SK-N-MC (cell line): ENCODE measurements around the gene DHRS7C.

Experiments
- EZH2 ChIP-seq: fragments of 200-600 bp; sonication (generic); IDR thresholded peaks from one replicate; pipeline ENCODE4 v1.6.1; 2017; ENCODE audit warnings: antibody characterized with exemption
- FOXP2 ChIP-seq: optimal IDR thresholded peaks from 2 replicates; pipeline ENCODE3; 2011; ENCODE audit warnings: mild to moderate bottlenecking, moderate library complexity; ENCODE audit not compliant: insufficient read depth; ENCODE audit errors: extremely low read length, control extremely low read depth
- POLR2AphosphoS5 ChIP-seq: IDR thresholded peaks from 2 replicates; pipeline ENCODE4 v1.6.1; 2012; ENCODE audit warnings: mild to moderate bottlenecking, low read depth, low read length, borderline replicate concordance

GRCh38 chr17:9828296-9829295 lies 37.2 kb upstream of the DHRS7C start:
- no peak for TF ChIP-seq POLR2AphosphoS5
- no peak for TF ChIP-seq EZH2
- TF ChIP-seq FOXP2 = no peak
